DOHH2 (cell line): ENCODE data around the gene ME3.

Experiments used
- H3F3A ChIP-seq: fragments of 200-600 bp; sonication (generic), shearing (Covaris generic); 2 replicates; pipeline ENCODE4 v1.6.0; 2016; ENCODE audit warnings: antibody characterized with exemption, mild to moderate bottlenecking; ENCODE audit not compliant: control insufficient read depth, insufficient read depth
- H3K27ac ChIP-seq: fragments of 200-600 bp; sonication (generic); 2 replicates; pipeline ENCODE4 v1.5.1; 2014; ENCODE audit warnings: low read depth, mild to moderate bottlenecking, low read length, moderate library complexity
- H3K27me3 ChIP-seq: fragments of 200-600 bp; sonication (generic); 2 replicates; pipeline ENCODE4 v1.6.1; 2014; ENCODE audit warnings: mild to moderate bottlenecking, low read length, mixed read lengths; ENCODE audit not compliant: control insufficient read depth
- H3K36me3 ChIP-seq: fragments of 200-600 bp; sonication (generic); 2 replicates; pipeline ENCODE4 v1.6.1; 2014; ENCODE audit warnings: mild to moderate bottlenecking, low read length, moderate library complexity, mixed read lengths; ENCODE audit not compliant: control insufficient read depth
- H3K4me1 ChIP-seq: fragments of 200-600 bp; sonication (generic); 2 replicates; pipeline ENCODE4 v1.6.1; 2014; ENCODE audit warnings: mild to moderate bottlenecking, low read length, mixed read lengths; ENCODE audit not compliant: control insufficient read depth
- H3K4me2 ChIP-seq: fragments of 200-600 bp; sonication (generic); 2 replicates; pipeline ENCODE4 v1.6.0; 2014; ENCODE audit warnings: mild to moderate bottlenecking, low read length, moderate library complexity
- H3K4me3 ChIP-seq: fragments of 200-600 bp; sonication (generic); 2 replicates; pipeline ENCODE4 v1.5.1; 2014; ENCODE audit warnings: mild to moderate bottlenecking, low read length, mixed read lengths
- H3K79me2 ChIP-seq: fragments of 200-600 bp; sonication (generic); 2 replicates; pipeline ENCODE4 v1.6.1; 2014; ENCODE audit warnings: mild to moderate bottlenecking, low read length, mixed read lengths; ENCODE audit not compliant: control insufficient read depth
- H3K9me2 ChIP-seq: fragments of 200-600 bp; sonication (generic); replicated peaks from 2 replicates; pipeline ENCODE4 v1.6.1; 2014; ENCODE audit warnings: mild to moderate bottlenecking, low read length, mixed read lengths; ENCODE audit not compliant: control insufficient read depth
- H3K9me3 ChIP-seq: fragments of 200-600 bp; sonication (generic); 2 replicates; pipeline ENCODE4 v1.6.1; 2014; ENCODE audit warnings: antibody characterized with exemption, low read length, mixed read lengths; ENCODE audit not compliant: control insufficient read depth, insufficient read depth
- H4K20me1 ChIP-seq: fragments of 200-600 bp; sonication (generic); 2 replicates; pipeline ENCODE4 v1.6.0; 2014; ENCODE audit warnings: low read depth, mild to moderate bottlenecking, antibody characterized with exemption, low read length, moderate library complexity; ENCODE audit not compliant: control insufficient read depth, insufficient read depth
- CTCF ChIP-seq: fragments of 200-600 bp; sonication (generic); IDR thresholded peaks from one replicate; pipeline ENCODE4 v1.5.1; 2014; ENCODE audit warnings: antibody characterized with exemption, mild to moderate bottlenecking, low read depth, low read length; ENCODE audit not compliant: poor library complexity, severe bottlenecking
- EZH2phosphoT487 ChIP-seq: fragments of 200-600 bp; sonication (generic); IDR thresholded peaks from 2 replicates; pipeline ENCODE4 v1.6.1; 2017; ENCODE audit warnings: borderline replicate concordance, mild to moderate bottlenecking, antibody characterized with exemption, low read length, moderate library complexity, mixed read lengths

ME3 gene

GRCh38 chr11:86464509-86465221 is 207.8 kb downstream of the ME3 start:
- no peak overlapping the region for H3K4me2 ChIP-seq

GRCh38 chr11:86463955-86464354 is 208.5 kb downstream of the ME3 start:
- H4K20me1 ChIP-seq = no peaks in the 10 kb centered on the region
- no peaks in the 10 kb centered on the region for H3K4me1 ChIP-seq
- no peak overlapping the region for H3K27ac ChIP-seq
- H3K27me3 ChIP-seq = no peaks in the 10 kb centered on the region
- no peaks in the 10 kb centered on the region for H3F3A ChIP-seq
- no peaks in the 10 kb centered on the region for H3K9me3 ChIP-seq
- no peak for TF ChIP-seq EZH2phosphoT487
- TF ChIP-seq CTCF = no peak
- no peak overlapping the region for H3K4me3 ChIP-seq
- H3K79me2 ChIP-seq = no peaks in the 10 kb centered on the region
- H3K9me2 ChIP-seq = no peaks in the 10 kb centered on the region
- no peak overlapping the region for H3K4me2 ChIP-seq
- H3K36me3 ChIP-seq = no peaks in the 10 kb centered on the region

More at GRCh38 chr11:86464509-86465221, 207.8 kb downstream of the ME3 start:
- TF ChIP-seq CTCF (no peak), EZH2phosphoT487 (no peak)
- Histone ChIP-seq H3K4me1 (no peaks in the 10 kb centered on the region), H3K27ac (no peak overlapping the region), H4K20me1 (no peaks in the 10 kb centered on the region), H3K9me3 (no peaks in the 10 kb centered on the region), H3K36me3 (no peaks in the 10 kb centered on the region), H3K79me2 (no peaks in the 10 kb centered on the region), H3K9me2 (no peaks in the 10 kb centered on the region), H3F3A (no peaks in the 10 kb centered on the region), H3K27me3 (no peaks in the 10 kb centered on the region), H3K4me3 (no peak overlapping the region)

DNA sequence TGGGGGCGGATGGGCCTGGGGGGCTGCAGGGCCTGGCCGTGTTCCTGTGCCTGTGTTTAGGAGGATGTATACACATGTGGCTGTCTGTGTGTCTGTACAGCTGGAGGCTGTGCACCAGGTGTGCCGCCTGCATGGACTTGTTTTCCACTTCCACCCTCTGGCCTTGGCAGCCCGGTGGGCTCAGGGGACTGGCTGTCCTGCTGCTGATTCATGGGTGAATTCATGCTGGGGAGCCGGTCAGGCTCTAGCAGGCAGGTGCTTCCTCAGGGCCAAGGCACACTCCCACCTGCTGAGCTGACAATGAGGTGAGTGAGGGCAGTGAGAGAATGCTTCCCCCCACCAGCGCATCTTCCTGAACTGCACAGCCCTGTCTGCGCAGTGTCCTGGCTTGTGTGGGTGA is 209.3 kb downstream of the ME3 start:
- no peak for TF ChIP-seq CTCF
- no peak for TF ChIP-seq EZH2phosphoT487
- Histone ChIP-seq H3K9me3 (no peaks in the 10 kb centered on the region), H3K4me1 (no peaks in the 10 kb centered on the region), H3K27me3 (no peaks in the 10 kb centered on the region), H4K20me1 (no peaks in the 10 kb centered on the region), H3K27ac (no peak overlapping the region), H3K79me2 (no peaks in the 10 kb centered on the region), H3K9me2 (no peaks in the 10 kb centered on the region), H3K4me3 (no peak overlapping the region), H3F3A (no peaks in the 10 kb centered on the region), H3K36me3 (no peaks in the 10 kb centered on the region), H3K4me2 (no peak overlapping the region)
